HepG2 (cell line): ENCODE measurements around the gene PNKD. TPM values are rescaled to one million over a fixed set of nuclear protein-coding genes. Genes with fewer than 3 reads are reported as not detected.
A peak's percentile ranks its signal among the peaks of the same experiment; 100 is the strongest.

Source experiments
- CBX2 ChIP-seq, 2 experiments: fragments of 200-600 bp in 1 of 2; sonication (generic); formaldehyde crosslinking in 1 of 2; IDR thresholded peaks; 2 replicates each; pipeline versions ENCODE4 v1.7.0 to v1.8.1; 2018 to 2022; ENCODE audit warnings: low read depth in 2 of 2, low read length in 1 of 2, mild to moderate bottlenecking in 1 of 2, missing genetic modification reagents in 1 of 2
- CEBPG ChIP-seq: IDR thresholded peaks from 2 replicates; pipeline ENCODE4 v1.6.1; 2016
- ERF ChIP-seq: IDR thresholded peaks from 2 replicates; pipeline ENCODE4 v1.6.1; 2018; ENCODE audit warnings: missing biosample characterization, missing genetic modification reagents
- FOXO1 ChIP-seq: sonication (generic); formaldehyde crosslinking; IDR thresholded peaks from 2 replicates; pipeline ENCODE4 v1.4.0; 2020; ENCODE audit warnings: missing genetic modification reagents
- GATA4 ChIP-seq: sonication (generic); IDR thresholded peaks from 2 replicates; pipeline ENCODE4 v1.6.1; 2016; ENCODE audit warnings: antibody characterized with exemption, low read depth, borderline replicate concordance
- HOXA7 ChIP-seq: sonication (generic); formaldehyde crosslinking; IDR thresholded peaks from 2 replicates; pipeline ENCODE4 v1.8.1; 2022; ENCODE audit warnings: mild to moderate bottlenecking, missing genetic modification reagents, moderate library complexity
- KAT8 ChIP-seq: IDR thresholded peaks from 2 replicates; pipeline ENCODE4 v1.6.1; 2016; ENCODE audit warnings: missing genetic modification reagents, missing compliant biosample characterization
- MAZ ChIP-seq, 2 experiments: sonication (generic) in 1 of 2; formaldehyde crosslinking in 1 of 2; IDR thresholded peaks; 2 replicates each; pipeline versions ENCODE4 v1.5.0 to v1.6.1; 2012 to 2020; ENCODE audit warnings: low read depth in 2 of 2, mild to moderate bottlenecking in 2 of 2, borderline replicate concordance in 1 of 2, improper control_type of control experiment in 1 of 2, low read length in 1 of 2, missing genetic modification reagents in 1 of 2, moderate library complexity in 1 of 2
- PHB2 ChIP-seq: fragments of 450-650 bp; IDR thresholded peaks from 2 replicates; pipeline ENCODE4 v1.6.1; 2018; ENCODE audit not compliant: partially characterized antibody
- RARA ChIP-seq: IDR thresholded peaks from 2 replicates; pipeline ENCODE4 v1.6.1; 2016; ENCODE audit warnings: missing genetic modification reagents, missing compliant biosample characterization
- TARDBP ChIP-seq: sonication (generic); formaldehyde crosslinking; IDR thresholded peaks from 2 replicates; pipeline ENCODE4 v1.8.0; 2022; ENCODE audit warnings: mild to moderate bottlenecking, missing genetic modification reagents
- TBX3 ChIP-seq: fragments of 450-650 bp; IDR thresholded peaks from 2 replicates; pipeline ENCODE4 v1.6.1; 2017; ENCODE audit warnings: antibody characterized with exemption, mild to moderate bottlenecking, inconsistent platforms, borderline replicate concordance
- WIZ ChIP-seq: sonication (generic); formaldehyde crosslinking; IDR thresholded peaks from 2 replicates; pipeline ENCODE4 v1.5.1; 2020; ENCODE audit warnings: mild to moderate bottlenecking, missing genetic modification reagents
- ZNF337 ChIP-seq: sonication (generic); formaldehyde crosslinking; IDR thresholded peaks from 2 replicates; pipeline ENCODE4 v1.5.1; 2020; ENCODE audit warnings: missing genetic modification reagents, low read depth, mild to moderate bottlenecking, borderline replicate concordance
- ZNF510 ChIP-seq: sonication (generic); formaldehyde crosslinking; IDR thresholded peaks from 2 replicates; pipeline ENCODE4 v1.4.0; 2020; ENCODE audit warnings: low read depth, mild to moderate bottlenecking, missing genetic modification reagents
- ZNF740 ChIP-seq: sonication (generic); formaldehyde crosslinking; IDR thresholded peaks from 2 replicates; pipeline ENCODE4 v1.4.0; 2020; ENCODE audit warnings: missing genetic modification reagents
- polyA plus RNA-seq, 8 experiments: library from polyadenylated mRNA; depleted of rRNA in 3 of 8; stranded (reverse) in 7 of 8; unstranded in 1 of 8; fragments of >200 nt; fragmentation: Illumina TruSeq in 4 of 8; extraction: Trizol in 4 of 8; gene quantifications; 2 replicates each; pipeline versions ENCODE4 v1.2.1 to v1.2.3, GENCODE V29; 2011 to 2016; ENCODE audit warnings: low read depth in 4 of 8, missing spikeins in 1 of 8, mixed read lengths in 1 of 8; ENCODE audit not compliant: insufficient read depth in 1 of 8
- total RNA-seq, 5 experiments: library from RNA; depleted of rRNA; stranded (reverse); fragments of >200 nt; fragmentation: Illumina TruSeq; extraction: Trizol; gene quantifications; 2 replicates each; pipeline ENCODE4 v1.2.3, GENCODE V29; 2016; ENCODE audit warnings: low read depth in 1 of 5
- TF ChIP-seq, protein P1 (sequence below): sonication (generic); formaldehyde crosslinking; IDR thresholded peaks from 2 replicates; pipeline ENCODE4 v1.4.0; 2020; ENCODE audit warnings: missing genetic modification reagents

PNKD gene
- total and polyA plus RNA-seq, 2 of the 13 experiments (the other 11 are each of a cell fraction or from before 2014, with no cell fraction given), result 55.9 to 80.4 TPM

- TF ChIP-seq TARDBP (CRISPR knock-in tag) (no peak), TBX3 (no peak), CEBPG (CRISPR knock-in tag) (no peak), ZNF740 (CRISPR knock-in tag) (no peak), CBX2 (IDR thresholded peaks at IDR 0.05; ENCODE audit: low read depth, low read length) (no peak), CBX2 (CRISPR knock-in tag; IDR thresholded peaks at IDR 0.05; ENCODE audit: low read depth) (no peak), ZNF337 (no peak), GATA4 (no peak), WIZ (CRISPR knock-in tag) (no peak), PHB2 (no peak), ERF (CRISPR knock-in tag) (0 out of 2 replicates have a peak, but pooled peaks have one; percentile 6), MAZ (IDR thresholded peaks at IDR 0.05; ENCODE audit: borderline replicate concordance, low read depth, low read length) (no peak), MAZ (CRISPR knock-in tag; IDR thresholded peaks at IDR 0.05; ENCODE audit: low read depth) (no peak), RARA (0 out of 2 replicates have a peak, but pooled peaks have one; percentile 9), HOXA7 (CRISPR knock-in tag) (no peak), KAT8 (CRISPR knock-in tag) (0 out of 2 replicates have a peak, but pooled peaks have one; percentile 5), ZNF510 (CRISPR knock-in tag) (no peak), FOXO1 (CRISPR knock-in tag) (no peak)
- TF ChIP-seq, protein P1, sequence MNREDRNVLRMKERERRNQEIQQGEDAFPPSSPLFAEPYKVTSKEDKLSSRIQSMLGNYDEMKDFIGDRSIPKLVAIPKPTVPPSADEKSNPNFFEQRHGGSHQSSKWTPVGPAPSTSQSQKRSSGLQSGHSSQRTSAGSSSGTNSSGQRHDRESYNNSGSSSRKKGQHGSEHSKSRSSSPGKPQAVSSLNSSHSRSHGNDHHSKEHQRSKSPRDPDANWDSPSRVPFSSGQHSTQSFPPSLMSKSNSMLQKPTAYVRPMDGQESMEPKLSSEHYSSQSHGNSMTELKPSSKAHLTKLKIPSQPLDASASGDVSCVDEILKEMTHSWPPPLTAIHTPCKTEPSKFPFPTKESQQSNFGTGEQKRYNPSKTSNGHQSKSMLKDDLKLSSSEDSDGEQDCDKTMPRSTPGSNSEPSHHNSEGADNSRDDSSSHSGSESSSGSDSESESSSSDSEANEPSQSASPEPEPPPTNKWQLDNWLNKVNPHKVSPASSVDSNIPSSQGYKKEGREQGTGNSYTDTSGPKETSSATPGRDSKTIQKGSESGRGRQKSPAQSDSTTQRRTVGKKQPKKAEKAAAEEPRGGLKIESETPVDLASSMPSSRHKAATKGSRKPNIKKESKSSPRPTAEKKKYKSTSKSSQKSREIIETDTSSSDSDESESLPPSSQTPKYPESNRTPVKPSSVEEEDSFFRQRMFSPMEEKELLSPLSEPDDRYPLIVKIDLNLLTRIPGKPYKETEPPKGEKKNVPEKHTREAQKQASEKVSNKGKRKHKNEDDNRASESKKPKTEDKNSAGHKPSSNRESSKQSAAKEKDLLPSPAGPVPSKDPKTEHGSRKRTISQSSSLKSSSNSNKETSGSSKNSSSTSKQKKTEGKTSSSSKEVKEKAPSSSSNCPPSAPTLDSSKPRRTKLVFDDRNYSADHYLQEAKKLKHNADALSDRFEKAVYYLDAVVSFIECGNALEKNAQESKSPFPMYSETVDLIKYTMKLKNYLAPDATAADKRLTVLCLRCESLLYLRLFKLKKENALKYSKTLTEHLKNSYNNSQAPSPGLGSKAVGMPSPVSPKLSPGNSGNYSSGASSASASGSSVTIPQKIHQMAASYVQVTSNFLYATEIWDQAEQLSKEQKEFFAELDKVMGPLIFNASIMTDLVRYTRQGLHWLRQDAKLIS (CRISPR knock-in tag), result no peak
Measured at GRCh38 chr2:218317303-218317630, 46.9 kb downstream of the PNKD start (continued).
